ENCODE data around the gene KLHL3.

The KLHL3 gene

DNA sequence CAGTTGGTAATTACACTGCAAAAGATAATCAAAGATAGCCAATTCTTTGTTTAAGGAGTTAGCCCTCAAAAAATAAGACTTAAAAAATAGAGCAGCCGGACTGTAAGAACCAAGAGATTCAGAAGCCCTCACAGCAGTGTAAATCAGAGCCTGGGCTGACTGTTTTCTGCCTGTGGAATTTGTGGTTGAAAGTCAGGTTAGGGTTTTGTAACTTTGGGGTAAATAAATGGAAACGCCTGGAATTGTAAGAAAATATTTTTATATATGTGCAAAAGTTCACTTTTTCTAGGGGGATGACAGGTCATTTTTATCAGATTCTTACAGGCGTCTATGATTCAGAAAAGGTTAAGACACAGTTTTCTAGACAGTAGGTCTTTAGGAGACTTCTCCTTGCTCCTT, 35.6 kb downstream of the KLHL3 start:
- no peak for DNase-seq (ENCODE audit: low read depth)
- no peak overlapping the region for H3K4me3 ChIP-seq (ENCODE audit: low read depth, low read length)
- TF ChIP-seq CTCF (IDR thresholded peaks at IDR 0.05; ENCODE audit: low read depth, low read length, missing control alignments) = no peak

DNA sequence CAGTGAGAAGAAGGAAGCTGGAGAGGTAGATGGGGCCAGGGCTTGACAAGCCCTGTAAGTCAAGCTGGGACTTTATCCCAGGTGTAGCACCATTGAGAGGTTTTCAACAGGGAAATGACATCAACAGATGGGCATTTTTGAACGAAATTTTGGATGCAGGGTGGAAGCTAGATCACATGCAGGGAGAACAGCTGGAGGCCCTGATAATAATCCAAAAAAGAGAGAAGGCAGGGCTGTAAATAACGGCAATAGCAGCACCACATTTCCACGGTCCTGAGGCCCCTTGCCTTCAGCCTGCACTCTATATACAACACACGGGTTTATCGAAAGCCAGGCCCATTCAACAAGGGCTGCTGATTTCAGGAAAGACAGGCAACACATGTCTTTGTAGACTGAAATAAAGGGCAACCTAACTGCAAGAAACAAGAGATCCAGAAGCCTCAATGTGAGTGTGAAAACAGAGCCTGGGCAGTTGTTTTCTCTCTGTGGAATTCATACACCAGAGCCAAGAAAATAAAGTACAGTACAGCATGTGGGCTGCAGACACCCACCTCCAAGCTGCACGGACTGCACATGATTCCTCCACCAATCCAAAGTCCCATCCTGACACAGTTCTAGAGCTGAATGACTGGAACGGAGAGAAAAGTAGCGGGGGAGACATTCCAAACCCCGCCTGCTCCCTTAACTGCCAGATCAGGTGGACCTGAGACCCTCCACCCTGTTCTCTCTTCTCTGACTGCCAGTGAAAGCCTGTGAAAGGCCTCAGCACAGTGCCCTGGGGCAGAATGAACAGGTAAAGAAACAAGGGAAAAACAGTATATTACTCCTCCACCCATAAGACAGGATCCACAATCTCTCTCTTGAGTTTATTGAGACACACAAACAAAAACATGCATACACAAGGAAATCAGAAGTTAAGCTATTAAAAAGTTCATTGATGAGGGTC, 36.3 kb downstream of the KLHL3 start:
- no peak for DNase-seq (ENCODE audit: low read depth)
- H3K4me3 ChIP-seq (ENCODE audit: low read depth, low read length) = no peak overlapping the region
- no peak for TF ChIP-seq CTCF (IDR thresholded peaks at IDR 0.05; ENCODE audit: low read depth, low read length, missing control alignments)

DNA sequence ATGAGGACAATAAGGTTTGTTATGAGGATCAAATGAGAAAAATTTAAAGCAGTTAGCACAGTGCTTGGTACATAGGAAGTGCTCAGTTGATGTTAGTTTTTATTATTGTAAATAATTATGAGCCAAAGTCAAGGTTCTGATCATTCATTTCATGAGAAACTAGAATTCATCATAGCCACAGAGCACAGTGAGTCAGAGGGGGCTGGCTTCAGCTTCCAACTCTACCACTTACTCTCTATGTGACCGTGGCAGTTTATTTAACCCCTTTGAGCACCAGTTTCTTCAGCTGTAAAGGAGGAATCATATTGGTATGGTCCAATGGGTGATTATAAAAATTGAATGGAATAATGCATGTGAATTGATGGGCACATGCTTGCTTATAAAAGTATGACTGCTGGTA, 39.4 kb downstream of the KLHL3 start:
- no peak for DNase-seq (ENCODE audit: low read depth)
- TF ChIP-seq CTCF (IDR thresholded peaks at IDR 0.05; ENCODE audit: low read depth, low read length, missing control alignments) = no peak
- no peak overlapping the region for H3K4me3 ChIP-seq (ENCODE audit: low read depth, low read length)

DNA sequence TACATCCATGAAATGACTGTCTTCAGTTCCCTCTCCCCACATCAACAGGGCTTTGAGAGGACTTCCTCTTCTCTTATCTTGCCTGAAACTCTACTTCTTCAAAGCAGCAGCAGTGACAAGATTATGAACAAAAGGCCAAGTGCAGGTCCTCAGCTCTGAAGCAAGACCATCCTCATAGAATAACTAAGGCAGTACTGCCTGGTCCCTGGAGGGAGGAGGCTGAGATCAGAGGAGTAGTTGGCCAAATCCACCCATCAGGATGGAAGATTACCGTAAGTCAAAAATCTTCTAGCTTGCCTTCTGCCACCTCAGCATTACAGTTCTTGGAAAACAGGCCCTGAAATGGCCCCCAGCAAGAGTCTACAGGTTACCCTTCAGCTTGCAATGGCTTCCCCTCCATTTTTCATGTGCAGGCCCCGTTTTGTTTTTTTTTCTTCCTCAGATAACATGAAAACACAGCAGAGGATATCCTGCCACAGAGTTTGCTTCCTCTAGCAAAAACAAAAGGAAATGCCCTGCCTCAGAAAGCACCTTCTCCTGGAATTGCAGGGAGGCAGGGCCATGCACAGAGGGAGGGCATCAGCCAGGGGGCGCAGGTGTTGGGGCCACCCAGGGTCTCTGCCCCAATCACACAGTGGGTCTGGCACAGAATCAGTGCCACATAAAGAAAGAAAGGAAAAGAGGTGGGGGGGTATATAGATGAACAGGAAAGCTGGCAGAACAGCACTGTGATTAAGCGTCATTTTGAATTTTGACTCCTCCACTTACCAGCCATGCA, 40.0 kb downstream of the KLHL3 start:
- no peak overlapping the region for H3K4me3 ChIP-seq (ENCODE audit: low read depth, low read length)
- no peak for DNase-seq (ENCODE audit: low read depth)
- TF ChIP-seq CTCF (IDR thresholded peaks at IDR 0.05; ENCODE audit: low read depth, low read length, missing control alignments) = no peak

GRCh38 chr5:137693951-137694721, 41.8 kb downstream of the KLHL3 start:
- no peak overlapping the region for H3K4me3 ChIP-seq (ENCODE audit: low read depth, low read length)
- no peak for DNase-seq (ENCODE audit: low read depth)
- no peak for TF ChIP-seq CTCF (IDR thresholded peaks at IDR 0.05; ENCODE audit: low read depth, low read length, missing control alignments)

DNA sequence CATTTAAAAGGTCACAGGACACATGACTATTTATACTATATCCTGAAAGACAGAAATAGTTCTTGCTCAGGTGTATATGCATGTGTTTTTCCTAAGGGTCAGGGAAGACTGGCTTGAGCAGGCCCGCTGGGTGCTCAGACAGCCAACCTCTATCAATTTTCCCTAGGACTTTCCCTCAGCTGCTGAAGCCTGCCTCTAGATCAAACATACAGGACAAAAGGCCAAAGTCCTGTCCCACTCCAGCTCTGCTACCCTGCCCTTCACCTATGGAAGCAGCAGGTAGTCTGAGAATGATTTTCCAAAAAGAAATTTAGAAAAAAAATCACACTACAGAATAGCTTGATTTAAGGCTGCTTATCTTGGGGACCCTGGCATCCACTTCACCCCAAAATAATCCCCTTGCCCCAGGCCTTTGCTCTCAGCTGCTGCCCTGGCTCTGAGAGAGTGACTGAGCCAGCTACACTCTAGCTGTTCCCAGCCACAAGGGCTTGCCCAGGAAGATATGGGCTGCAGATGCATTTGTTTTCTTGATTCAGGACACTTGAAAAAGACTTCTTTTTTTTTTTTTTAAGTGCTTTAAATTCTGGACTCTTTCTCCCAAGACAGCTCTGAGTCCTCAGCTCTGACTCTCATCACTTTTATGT, 42.5 kb downstream of the KLHL3 start:
- H3K4me3 ChIP-seq (ENCODE audit: low read depth, low read length) = no peak overlapping the region
- no peak for DNase-seq (ENCODE audit: low read depth)
- no peak for TF ChIP-seq CTCF (IDR thresholded peaks at IDR 0.05; ENCODE audit: low read depth, low read length, missing control alignments)

Measured in GM12864 (cell line).